NCI-H146 treated with DMSO at 0.1 percent for 48 hours (cell line): ENCODE data around the gene SPOCK1.
"Not testable (repeated sequence)": the region's sequence is repeated elsewhere in the genome, so short reads cannot be mapped to it uniquely, and the experiment has no call there.

ENCODE experiments used
- DNase-seq: peaks from one replicate; lab custom pipeline; 2025; ENCODE audit not compliant: unreplicated experiment; lab: John Stamatoyannopoulos, UW

The SPOCK1 gene

GRCh38 chr5:137233726-137234125 lies 265.4 kb downstream of the SPOCK1 start:
- DNase-seq = no peak

GRCh38 chr5:137233304-137233703 lies 265.8 kb downstream of the SPOCK1 start:
- DNase-seq = not testable (repeated sequence)

- no peak for DNase-seq
These were observed 267.6 kb downstream of the SPOCK1 start for GRCh38 chr5:137231540-137231939.

- DNase-seq = no peak
These were observed 270.3 kb downstream of the SPOCK1 start for GRCh38 chr5:137228816-137229215.

- DNase-seq = no peak
These were observed 273.0 kb downstream of the SPOCK1 start for GRCh38 chr5:137226081-137226480.

- DNase-seq = no peak
These were observed 275.5 kb downstream of the SPOCK1 start for GRCh38 chr5:137223324-137224295.

- no peak for DNase-seq
These were observed 277.2 kb downstream of the SPOCK1 start for GRCh38 chr5:137221943-137222342.

- peak; percentile 36 for DNase-seq
These were observed 278.6 kb downstream of the SPOCK1 start for GRCh38 chr5:137220523-137220927.

- DNase-seq = no peak
These were observed 280.2 kb downstream of the SPOCK1 start for GRCh38 chr5:137218896-137219295.

- no peak for DNase-seq
These were observed 280.7 kb downstream of the SPOCK1 start for GRCh38 chr5:137218471-137218870.

- DNase-seq = no peak
These were observed 281.4 kb downstream of the SPOCK1 start for GRCh38 chr5:137217599-137218200.

- DNase-seq = no peak
These were observed 282.0 kb downstream of the SPOCK1 start for GRCh38 chr5:137216976-137217598.

GRCh38 chr5:137215780-137216179 lies 283.3 kb downstream of the SPOCK1 start:
- no peak for DNase-seq

- DNase-seq = no peak
These were observed 283.9 kb downstream of the SPOCK1 start for GRCh38 chr5:137215261-137215660.

GRCh38 chr5:137214446-137215189 lies 284.5 kb downstream of the SPOCK1 start:
- DNase-seq = no peak

GRCh38 chr5:137212471-137212870 lies 286.7 kb downstream of the SPOCK1 start:
- DNase-seq = no peak

- no peak for DNase-seq
These were observed 289.8 kb downstream of the SPOCK1 start for GRCh38 chr5:137209232-137209809.

- no peak for DNase-seq
These were observed 291.9 kb downstream of the SPOCK1 start for GRCh38 chr5:137207023-137207760.

- DNase-seq = no peak
These were observed 293.0 kb downstream of the SPOCK1 start for GRCh38 chr5:137206030-137206715.
